K562 (cell line): ENCODE results near the gene GABPB2. TPM values are rescaled to one million over a fixed set of nuclear protein-coding genes. Genes with fewer than 3 reads are reported as not detected.

ENCODE experiments used
- ATAC-seq: fragments of 200-7000 bp; cut with Tn5 transposase; 3 replicates; pipeline ENCODE4 v1.9.1; 2020; ENCODE audit warnings: moderate library complexity
- BruUV-seq: library from RNA; stranded (reverse); fragments of 400-500 nt; replicated peaks from 2 replicates; lab custom pipeline; 2021; lab: Mats Ljungman, UMichigan
- CTCF ChIA-PET: fragments of 300-600 bp; formaldehyde crosslinking; extraction: SDS; loops from one replicate; lab custom pipeline; 2021; ENCODE audit warnings: low intra/inter-chr PET ratio; lab: Yijun Ruan, JAX
- POLR2A ChIA-PET: fragments of 300-600, 350-650 bp; sonication (Branson Sonifier 250); formaldehyde crosslinking; extraction: SDS; loops from one replicate; lab custom pipeline; 2021; ENCODE audit warnings: antibody characterized with exemption, inconsistent platforms; lab: Yijun Ruan, JAX
- DNase-seq, 4 experiments: peaks; one replicate each; pipeline versions ENCODE4 v3.0.0 to v3.0.0-alpha.2; 2011 to 2018; ENCODE audit warnings: low spot score in 3 of 4, mixed read lengths in 3 of 4; ENCODE audit errors: extremely low read depth in 1 of 4
- FAIRE-seq: peaks from 2 replicates; lab custom pipeline; 2011; peaks lifted over from hg19 to GRCh38; lab: Jason Lieb, UNC
- H2AFZ ChIP-seq: 2 replicates; pipeline ENCODE4 v1.6.0; 2011; ENCODE audit warnings: low read depth, low read length, control low read depth, inconsistent platforms
- H3K27ac ChIP-seq: fragments of 200-600 bp; 3 replicates; pipeline ENCODE4 v1.8.0; 2011; ENCODE audit warnings: low read depth, mild to moderate bottlenecking, control low read depth, inconsistent platforms, low read length, moderate library complexity, mixed read lengths; ENCODE audit errors: extremely low read depth
- H3K27me3 ChIP-seq, 2 experiments: fragments of 300-600 bp in 1 of 2; 2 replicates in 1 of 2; 3 replicates in 1 of 2; pipeline versions ENCODE4 v1.6.0 to v1.8.0; 2011; ENCODE audit warnings: inconsistent platforms in 2 of 2, low read length in 2 of 2, mild to moderate bottlenecking in 1 of 2, mixed read lengths in 1 of 2, moderate library complexity in 1 of 2; ENCODE audit not compliant: control insufficient read depth in 2 of 2, insufficient read depth in 2 of 2
- H3K36me3 ChIP-seq: fragments of 300-600 bp; 3 replicates; pipeline ENCODE4 v1.8.0; 2011; ENCODE audit warnings: mild to moderate bottlenecking, low read length, inconsistent platforms; ENCODE audit not compliant: control insufficient read depth, insufficient read depth
- H3K4me1 ChIP-seq, 2 experiments: fragments of 200-600 bp in 1 of 2; replicated peaks in 1 of 2; 2 replicates in 1 of 2; 3 replicates in 1 of 2; pipeline versions ENCODE4 v1.5.1 to v1.8.0; 2011; ENCODE audit warnings: inconsistent platforms in 2 of 2, low read length in 2 of 2, mild to moderate bottlenecking in 1 of 2, mixed read lengths in 1 of 2, moderate library complexity in 1 of 2; ENCODE audit not compliant: control insufficient read depth in 2 of 2, insufficient read depth in 2 of 2
- H3K4me2 ChIP-seq: 2 replicates; pipeline ENCODE4 v1.6.1; 2011; ENCODE audit warnings: low read length, control low read depth, inconsistent platforms, mixed read lengths; ENCODE audit not compliant: insufficient read depth
- H3K4me3 ChIP-seq: fragments of 200-600 bp; sonication (generic), shearing (Covaris generic); 2 replicates; pipeline ENCODE4 v1.5.1; 2016; ENCODE audit warnings: control low read depth, inconsistent platforms
- H3K79me2 ChIP-seq: fragments of 200-600 bp; 3 replicates; pipeline ENCODE4 v1.8.0; 2011; ENCODE audit warnings: low read length, inconsistent platforms; ENCODE audit not compliant: control insufficient read depth, insufficient read depth
- H3K9ac ChIP-seq, 2 experiments: 2 replicates each; pipeline versions ENCODE4 v1.6.0 to v1.6.1; 2011; ENCODE audit warnings: low read depth in 2 of 2, low read length in 2 of 2, control low read depth in 1 of 2, inconsistent platforms in 1 of 2, mild to moderate bottlenecking in 1 of 2, mixed read lengths in 1 of 2; ENCODE audit not compliant: insufficient read depth in 1 of 2
- H3K9me1 ChIP-seq: one replicate; pipeline ENCODE4 v1.6.0; 2011; ENCODE audit warnings: inconsistent platforms, mild to moderate bottlenecking, low read length, moderate library complexity; ENCODE audit not compliant: control insufficient read depth, insufficient read depth
- H3K9me3 ChIP-seq: replicated peaks from 2 replicates; pipeline ENCODE4 v1.5.1; 2011; ENCODE audit warnings: low read depth, low read length, inconsistent platforms; ENCODE audit not compliant: control insufficient read depth, insufficient read depth
- H4K20me1 ChIP-seq: replicated peaks from 2 replicates; pipeline ENCODE4 v1.6.1; 2011; ENCODE audit warnings: low read length, inconsistent platforms, mixed read lengths; ENCODE audit not compliant: control insufficient read depth, insufficient read depth
- CBX1 ChIP-seq: sonication (generic); IDR thresholded peaks from 2 replicates; pipeline ENCODE4 v1.6.1; 2016; ENCODE audit warnings: antibody characterized with exemption, low read depth, mild to moderate bottlenecking
- ETS2 ChIP-seq: IDR thresholded peaks from 2 replicates; pipeline ENCODE4 v1.6.1; 2016; ENCODE audit warnings: borderline replicate concordance, missing genetic modification characterization, mild to moderate bottlenecking, moderate library complexity, missing compliant biosample characterization; ENCODE audit not compliant: poor library complexity, severe bottlenecking
- KAT2B ChIP-seq: IDR thresholded peaks from one replicate; pipeline ENCODE4 v1.6.1; 2012; ENCODE audit warnings: low read depth, mild to moderate bottlenecking, control low read depth, inconsistent platforms, low read length, moderate library complexity
- NFIC ChIP-seq: fragments of 450-650 bp; IDR thresholded peaks from 2 replicates; pipeline ENCODE4 v1.6.1; 2017; ENCODE audit warnings: mild to moderate bottlenecking, inconsistent platforms
- SMAD1 ChIP-seq: fragments of 150-350 bp; IDR thresholded peaks from 2 replicates; pipeline ENCODE4 v1.6.1; 2014; ENCODE audit warnings: low read length, low read depth; ENCODE audit not compliant: partially characterized antibody
- ZNF408 ChIP-seq: fragments of 250-450 bp; sonication (Bioruptor Pico); IDR thresholded peaks from 2 replicates; pipeline ENCODE4 v1.4.0; 2020; ENCODE audit warnings: low read depth, mild to moderate bottlenecking, moderate library complexity
- ZNF644 ChIP-seq: fragments of 200-800 bp; sonication (Bioruptor generic); IDR thresholded peaks from 2 replicates; pipeline ENCODE4 v1.6.1; 2016; ENCODE audit warnings: low read depth, missing genetic modification characterization, missing compliant biosample characterization
- WGBS: fragments of 100-300 bp; shearing (Covaris generic); methylation state at CpG from one replicate; pipeline ENCODE4 v1.1.6; 2016; ENCODE audit warnings: low coverage, mixed read lengths; ENCODE audit not compliant: insufficient coverage; ENCODE audit errors: missing lambda C conversion rate; 5-methylcytosine and 5-hydroxymethylcytosine counted together
- in situ Hi-C: fragments of 300-500 bp; cut with MboI; formaldehyde crosslinking; loops from 4 replicates; pipeline ENCODE4 v1.15.0; 2018; ENCODE audit warnings: inconsistent platforms, mixed read lengths
- intact Hi-C: fragments of 100-400 bp; cut with micrococcal nuclease; formaldehyde crosslinking; loops from 2 replicates; pipeline ENCODE4 v1.14.2; 2022
- polyA plus RNA-seq, 8 experiments: library from polyadenylated mRNA; depleted of rRNA in 4 of 8; stranded (reverse) in 5 of 8; unstranded in 3 of 8; fragments of >200 nt; fragmentation: Nextera tagmentation in 2 of 8; fragmentation: Illumina TruSeq in 1 of 8; extraction: Ambion mirVana in 2 of 8; extraction: Trizol in 1 of 8; gene quantifications; 2 replicates each; pipeline versions ENCODE4 v1.2.1 to v1.2.3, GENCODE V29; 2011 to 2014; ENCODE audit warnings: inconsistent platforms in 1 of 8, missing spikeins in 1 of 8
- total RNA-seq, 7 experiments: library from RNA; depleted of rRNA in 6 of 7; stranded (reverse); fragments of >200 nt in 6 of 7; fragmentation: Illumina TruSeq in 2 of 7; extraction: Trizol in 2 of 7; gene quantifications; 2 replicates each; pipeline versions ENCODE4 v1.2.1 to v1.2.3, GENCODE V29; 2011 to 2021; ENCODE audit warnings: low replicate concordance in 1 of 7

Gene GABPB2
- total and polyA plus RNA-seq, 9 of the 15 experiments (the other 6 are each of a cell fraction or from before 2014, with no cell fraction given): 2.2 to 13.3 (median 6.1) TPM

DNA sequence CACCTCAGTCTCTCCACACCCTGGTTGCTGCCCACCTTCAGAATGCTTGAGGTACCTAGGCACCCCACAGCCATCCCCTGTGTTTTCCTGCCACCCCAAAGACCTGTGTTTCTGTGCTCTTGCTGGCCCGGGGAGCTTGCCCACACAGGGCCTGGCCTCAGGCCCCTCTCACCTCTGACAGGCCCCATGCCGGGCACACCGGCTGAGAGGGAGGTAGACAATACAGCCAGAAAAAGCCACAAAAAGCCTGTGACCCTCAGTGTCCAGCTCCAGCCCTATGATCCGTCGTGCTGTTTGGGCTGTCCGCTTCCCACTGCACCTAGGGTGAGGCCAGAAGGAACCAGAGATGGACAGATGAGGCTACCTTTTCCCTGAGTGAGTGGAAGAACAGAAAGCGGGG, 64.4 kb downstream of the GABPB2 start:
- no peak for FAIRE-seq

More for the DNA sequence above, 64.4 kb downstream of the GABPB2 start:
- H3K27ac ChIP-seq: no peak overlapping the region
- 0 out of 4 replicates have a peak overlapping the region, but pooled peaks of 1 of the 2 experiments have one; percentile 38 for H3K9ac ChIP-seq
- 47% methylated on average over 7 of the region's 7 CpGs for WGBS
- ATAC-seq: no peak
- H3K9me1 ChIP-seq: no peaks in the 10 kb centered on the region
- no peak overlapping the region for H3K4me2 ChIP-seq
- TF ChIP-seq KAT2B (no peak), CBX1 (no peak), ETS2 (no peak), ZNF644 (no peak), SMAD1 (no peak), ZNF408 (CRISPR knock-in tag) (no peak), NFIC (no peak)
- TF ChIP-seq, all 486 proteins: peak for 0
- no TSS peak for BruUV-seq
- intact Hi-C loops (no loop called here), in situ Hi-C loops (no loop called here)
- Histone ChIP-seq H3K79me2 (no peaks in the 10 kb centered on the region), H3K4me3 (no peak overlapping the region), H2AFZ (no peak overlapping the region), H3K4me1 (peaks cover 0 to 25% of the 10 kb centered on the region in 2 experiments; a peak in 2 of 5 replicates), H4K20me1 (peaks cover 6% of the 10 kb centered on the region; the same call in 1 of the 2 replicates), H3K9me3 (no peaks in the 10 kb centered on the region), H3K36me3 (no peaks in the 10 kb centered on the region), H3K27me3 (no peaks in the 10 kb centered on the region; a peak in 1 of 5 replicates)
- ChIA-PET POLR2A (interaction anchor here (1.0 to 1.7 kb wide), 4 partner anchors 10 to 22 kb away, joined by 4 to 7 read pairs (median 6); partner anchors contain the start of gene TNFAIP8L2), CTCF (no interaction called here)
- no peak for DNase-seq
